HG02884 (cell line): ENCODE results near the gene DPH6.

Source experiments
- ATAC-seq: cut with Tn5 transposase; IDR thresholded peaks from one replicate; pipeline ENCODE4 v1.9.1; 2021; ENCODE audit warnings: mild to moderate bottlenecking, moderate library complexity; ENCODE audit not compliant: unreplicated experiment

Gene DPH6

DNA sequence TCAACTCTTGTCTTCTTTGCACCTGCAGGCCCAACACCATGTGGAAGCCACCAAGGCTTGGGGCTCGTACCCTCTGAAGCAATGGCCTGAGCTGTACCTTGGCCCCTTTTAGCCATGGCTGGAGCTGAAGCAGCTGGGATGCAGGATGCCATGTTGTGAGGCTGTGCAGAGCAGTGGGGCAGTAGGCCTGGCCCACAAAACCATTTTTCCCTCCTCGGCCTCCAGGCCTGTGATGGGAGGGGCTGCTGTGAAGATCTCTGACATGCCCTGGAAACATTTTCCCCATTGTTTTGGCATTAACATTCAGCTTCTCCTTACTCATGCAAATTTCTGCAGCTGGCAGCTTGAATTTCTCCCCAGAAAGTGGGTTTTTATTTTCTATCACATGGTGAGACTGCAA lies 58.5 kb downstream of the DPH6 start:
- ATAC-seq = no peak

- no peak for ATAC-seq
Measured at GRCh38 chr15:35486296-35486695, 59.7 kb downstream of the DPH6 start.

GRCh38 chr15:35485411-35485810 lies 60.6 kb downstream of the DPH6 start:
- ATAC-seq = no peak

GRCh38 chr15:35484231-35484945 lies 61.6 kb downstream of the DPH6 start:
- no peak for ATAC-seq

DNA sequence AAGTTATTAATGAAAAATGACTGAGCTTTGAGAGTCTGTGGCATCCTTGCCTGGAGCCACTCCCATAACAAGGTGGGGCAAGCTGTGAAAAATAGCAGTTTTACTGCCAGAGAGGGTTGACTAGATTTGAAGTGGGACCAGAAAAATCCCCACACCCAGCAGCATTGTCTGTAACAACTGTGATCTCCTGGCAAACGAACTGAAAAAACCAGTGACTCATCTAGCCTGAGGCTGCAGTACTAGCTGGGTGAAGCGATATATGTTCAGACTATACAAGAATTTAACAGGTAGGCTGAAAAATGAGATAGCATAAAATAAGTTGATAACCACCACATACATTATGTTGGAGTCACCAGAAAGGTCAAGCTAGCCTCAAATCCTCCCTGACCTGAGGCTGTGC lies 64.0 kb downstream of the DPH6 start:
- ATAC-seq = no peak

DNA sequence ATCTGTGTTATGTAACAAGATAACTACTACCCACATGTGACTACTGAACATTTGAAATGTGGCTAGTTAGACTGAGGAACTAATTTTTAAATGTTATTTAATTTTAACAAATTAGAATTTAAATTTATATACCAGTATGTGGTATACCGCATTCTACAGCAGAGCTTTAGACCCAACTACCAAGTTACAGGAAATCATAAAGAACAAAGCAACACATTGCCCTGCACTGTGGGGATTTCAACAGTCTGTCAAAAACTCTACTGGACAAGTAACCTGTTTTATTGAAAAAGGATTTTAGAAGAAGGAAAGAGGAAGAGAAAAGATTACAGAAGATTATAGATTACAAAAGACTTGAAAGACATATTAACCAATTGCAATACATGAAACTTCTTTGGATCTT lies 64.9 kb downstream of the DPH6 start:
- ATAC-seq = no peak

DNA sequence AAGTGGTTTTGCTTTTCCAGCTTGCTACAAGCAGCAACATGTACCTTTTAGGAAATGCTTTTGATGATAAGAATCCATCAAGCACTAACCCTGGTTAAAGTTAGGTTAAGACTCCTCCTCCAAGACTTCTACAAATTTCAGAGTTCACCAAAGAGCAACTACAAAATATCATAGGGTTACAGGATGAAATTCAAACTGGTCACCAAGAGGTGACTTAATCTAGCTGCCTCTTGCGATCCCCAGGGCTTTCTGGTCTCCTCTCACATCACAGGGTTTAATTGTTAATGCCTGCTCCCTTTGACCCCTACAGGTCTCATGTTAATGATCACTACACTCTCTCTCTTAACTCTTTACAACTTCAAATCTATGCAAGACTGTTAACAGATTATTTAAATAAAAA lies 66.5 kb downstream of the DPH6 start:
- no peak for ATAC-seq

DNA sequence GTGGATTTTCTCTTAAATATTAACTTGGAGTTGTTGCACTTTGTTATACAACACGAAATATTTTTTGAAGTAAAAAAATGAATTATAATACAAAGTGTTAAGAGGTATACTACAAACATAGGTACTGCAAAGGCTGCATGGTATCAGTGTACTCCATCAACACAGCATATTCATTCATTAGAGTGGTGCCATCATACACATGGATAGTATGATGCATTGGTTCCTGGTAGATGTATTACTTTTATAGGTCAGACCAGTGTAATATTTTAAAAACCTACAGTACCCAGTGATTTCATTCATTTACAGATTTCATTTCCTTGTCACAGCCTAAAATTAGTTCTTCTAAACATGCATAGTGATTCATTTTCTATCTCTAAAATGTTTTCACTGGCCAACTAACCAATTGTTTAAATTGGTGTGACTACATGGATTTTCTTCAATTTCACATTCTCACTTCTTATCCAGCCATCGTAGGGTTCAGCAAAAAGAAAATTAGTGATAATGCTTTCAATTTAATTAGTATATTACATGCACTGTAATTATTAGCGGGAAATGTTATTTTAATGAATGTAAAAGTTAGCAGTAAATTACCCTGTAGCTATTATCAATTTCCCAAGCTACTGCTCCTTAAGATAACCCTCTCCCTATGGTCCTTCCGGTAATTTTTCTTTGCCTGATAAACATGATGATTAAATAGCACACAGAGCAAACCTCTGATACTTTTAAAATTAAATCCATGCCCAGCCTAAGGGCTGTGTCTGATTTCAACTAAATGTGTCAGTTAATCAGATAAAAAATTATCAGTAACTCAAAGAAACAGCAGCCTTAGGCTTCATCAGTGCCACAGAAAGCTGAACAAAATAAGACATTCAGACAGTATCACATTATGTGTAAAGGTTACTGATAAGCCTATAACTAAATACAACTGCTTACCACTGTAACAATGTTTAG lies 68.4 kb downstream of the DPH6 start:
- no peak for ATAC-seq

GRCh38 chr15:35471024-35471423 lies 74.9 kb downstream of the DPH6 start:
- ATAC-seq = no peak

GRCh38 chr15:35470441-35470840 lies 75.5 kb downstream of the DPH6 start:
- no peak for ATAC-seq

GRCh38 chr15:35466476-35466875 lies 79.5 kb downstream of the DPH6 start:
- ATAC-seq = no peak

- ATAC-seq = no peak
Measured at GRCh38 chr15:35465783-35466182, 80.2 kb downstream of the DPH6 start.

DNA sequence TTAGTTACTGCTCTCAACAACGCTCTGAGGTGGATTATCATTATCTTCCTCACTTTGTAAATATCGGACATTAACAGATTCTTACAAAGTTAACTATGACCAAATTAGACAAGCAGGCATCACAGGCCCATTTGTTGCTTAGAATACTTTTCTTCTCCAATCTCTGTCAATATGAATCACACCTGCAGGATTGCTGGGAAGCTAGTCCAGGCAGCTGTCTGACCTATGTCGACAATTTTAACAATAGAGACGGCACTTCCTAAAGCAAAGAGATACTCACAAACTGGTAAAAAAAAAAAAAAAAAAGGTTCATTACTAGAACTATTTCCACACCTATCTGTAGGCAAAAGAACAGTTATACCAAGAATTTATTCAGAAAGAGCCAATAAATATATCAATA lies 85.3 kb downstream of the DPH6 start:
- ATAC-seq = no peak

GRCh38 chr15:35458176-35458856 lies 87.6 kb downstream of the DPH6 start:
- no peak for ATAC-seq

DNA sequence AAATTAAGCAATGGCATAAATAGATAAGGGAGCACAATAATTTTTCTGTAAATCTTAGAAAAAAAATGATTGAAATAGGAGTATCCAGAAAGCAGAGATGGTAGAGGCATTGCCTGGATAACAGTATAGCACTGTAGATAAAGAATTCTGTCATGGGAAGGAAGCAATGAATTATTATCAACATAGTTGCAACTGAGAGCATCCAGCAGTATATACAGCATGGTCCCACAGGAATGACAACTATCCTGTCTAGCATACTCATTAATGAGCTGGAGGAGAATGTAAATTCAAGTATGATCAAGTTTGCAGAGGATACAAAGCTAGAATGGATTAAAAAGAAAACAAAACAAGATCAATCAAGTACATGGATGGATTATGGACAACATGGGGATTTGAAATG lies 90.8 kb downstream of the DPH6 start:
- no peak for ATAC-seq

GRCh38 chr15:35450492-35450891 lies 95.5 kb downstream of the DPH6 start:
- ATAC-seq = no peak

DNA sequence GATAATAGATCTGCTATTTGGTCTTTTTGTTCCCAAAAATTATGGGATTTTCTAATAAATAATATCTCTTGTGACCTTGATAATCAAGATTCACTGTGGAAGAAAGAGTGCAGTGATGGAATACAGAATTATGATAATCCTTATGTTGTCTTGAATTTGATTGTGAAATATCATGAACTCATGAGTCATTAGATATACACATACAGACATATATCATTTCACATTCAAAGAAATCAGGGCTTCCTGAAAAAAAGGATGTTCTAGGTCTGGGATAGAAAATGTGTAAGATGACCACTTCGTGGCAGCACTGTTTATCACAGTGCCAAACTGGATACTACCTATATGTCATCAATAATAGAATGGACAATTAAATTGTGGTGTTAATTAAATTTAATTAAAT lies 97.7 kb downstream of the DPH6 start:
- ATAC-seq = no peak

GRCh38 chr15:35445891-35446290 lies 100.1 kb downstream of the DPH6 start:
- no peak for ATAC-seq

GRCh38 chr15:35444557-35445204 lies 101.3 kb downstream of the DPH6 start:
- ATAC-seq = no peak

DNA sequence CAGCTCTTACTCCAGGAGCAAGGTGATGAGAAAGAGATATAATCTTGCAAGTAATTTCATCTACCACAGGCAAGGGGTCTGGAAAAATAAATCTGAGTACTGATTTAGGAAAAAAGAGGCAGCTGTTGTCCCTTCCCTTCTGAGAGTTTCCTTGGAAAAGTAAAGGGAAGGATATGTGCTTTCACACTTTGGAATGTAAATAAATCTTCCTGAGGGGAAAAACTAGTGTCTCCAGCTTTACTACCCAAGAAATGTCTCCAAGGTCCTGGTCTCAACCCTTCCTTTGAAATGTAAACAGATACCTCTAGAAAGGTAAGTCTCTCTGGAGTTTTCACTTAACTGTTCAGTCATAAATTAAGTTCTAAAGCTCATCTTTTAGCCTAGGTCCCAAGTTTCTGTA lies 102.6 kb downstream of the DPH6 start:
- ATAC-seq = no peak

GRCh38 chr15:35442742-35443141 lies 103.2 kb downstream of the DPH6 start:
- ATAC-seq = no peak
